Stimulated activated CD4-positive, alpha-beta T cell treated with anti-CD3 and anti-CD28 coated beads, Interleukin-15, amount 100 ng/mL, for 48 hours (primary cell): Measurements from ENCODE around the gene NIPAL4.
A peak's percentile ranks its signal among the peaks of the same experiment; 100 is the strongest.
"Not testable (repeated sequence)": the region's sequence is repeated elsewhere in the genome, so short reads cannot be mapped to it uniquely, and the experiment has no call there.

Experiments
- DNase-seq, 2 donors: peaks; one replicate each; pipeline ENCODE4 v3.0.0-alpha.2; 2020; ENCODE audit warnings: low read depth in 2 of 2

The NIPAL4 gene

GRCh38 chr5:157463621-157464518 is 3.9 kb downstream of the NIPAL4 start:
- no peak for DNase-seq

GRCh38 chr5:157464519-157465171 is 4.6 kb downstream of the NIPAL4 start:
- DNase-seq: peak; percentile 54 to 71

GRCh38 chr5:157468293-157468965 is 8.4 kb downstream of the NIPAL4 start:
- no peak for DNase-seq

- no peak for DNase-seq
These were observed 9.1 kb downstream of the NIPAL4 start for GRCh38 chr5:157469073-157469472.

DNA sequence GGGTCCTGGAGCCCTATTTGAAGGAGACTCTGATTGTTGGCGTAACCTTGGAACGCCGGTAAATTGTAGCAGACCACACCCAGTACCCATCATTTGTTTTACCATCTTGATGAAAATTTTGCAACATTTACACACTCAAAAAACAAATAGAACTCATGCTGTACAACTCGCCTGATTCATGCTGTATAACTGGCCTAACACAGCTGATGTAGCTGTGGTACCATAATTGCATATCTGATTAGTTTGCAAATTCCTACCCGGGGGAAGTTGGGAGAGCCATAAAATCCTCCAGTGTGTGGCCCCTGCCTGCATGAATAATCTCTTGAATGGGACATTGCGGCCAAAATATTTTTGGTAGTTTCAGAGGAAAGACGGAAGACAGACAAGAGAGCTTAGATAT is 9.7 kb downstream of the NIPAL4 start:
- DNase-seq: no peak

DNA sequence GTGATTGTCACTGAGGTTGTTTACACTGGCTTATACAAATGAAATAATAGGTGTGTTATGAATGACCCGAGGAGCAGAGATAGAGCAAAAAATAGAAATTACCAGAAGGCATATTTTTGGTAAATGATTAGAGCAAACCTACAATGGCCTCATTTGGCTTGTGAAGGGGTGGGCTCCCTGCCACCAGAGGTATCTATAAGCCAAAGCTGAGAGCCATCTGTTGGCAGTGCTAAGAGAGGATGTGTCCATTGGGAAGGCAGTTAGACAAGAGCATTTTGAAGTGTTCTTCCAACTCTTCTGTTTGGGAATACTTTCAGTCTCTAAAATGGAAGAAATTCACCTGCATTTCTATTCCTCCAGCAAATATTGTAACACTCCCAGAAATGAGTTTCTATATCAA is 10.6 kb downstream of the NIPAL4 start:
- no peak for DNase-seq

GRCh38 chr5:157471709-157472108 is 11.7 kb downstream of the NIPAL4 start:
- no peak for DNase-seq

GRCh38 chr5:157473383-157474320 is 13.6 kb downstream of the NIPAL4 start:
- no peak for DNase-seq

GRCh38 chr5:157475432-157475831 is 15.4 kb downstream of the NIPAL4 start:
- DNase-seq: no peak

GRCh38 chr5:157476702-157477408 is 16.8 kb downstream of the NIPAL4 start:
- DNase-seq: no peak

- no peak for DNase-seq
These were observed 17.9 kb downstream of the NIPAL4 start for GRCh38 chr5:157477814-157478494.

DNA sequence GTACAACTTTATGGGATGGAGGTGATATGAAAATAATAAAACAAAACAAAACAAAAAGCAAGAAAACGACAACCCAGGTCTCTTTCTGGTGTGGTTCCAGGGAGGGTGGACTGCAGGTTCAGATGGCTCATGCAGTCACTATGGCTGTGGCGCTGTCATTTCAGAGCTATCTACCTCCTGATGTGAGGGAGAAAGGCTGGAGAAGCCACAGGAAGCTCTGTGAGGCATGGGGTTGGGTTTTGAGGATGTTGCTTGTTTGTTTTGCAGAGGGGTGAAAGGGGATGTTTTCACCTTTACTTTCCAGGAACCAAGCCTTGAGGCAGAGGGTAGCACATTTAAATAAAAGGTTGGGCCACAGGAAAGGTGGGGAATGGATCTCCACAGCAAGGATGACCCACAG is 18.7 kb downstream of the NIPAL4 start:
- no peak for DNase-seq

DNA sequence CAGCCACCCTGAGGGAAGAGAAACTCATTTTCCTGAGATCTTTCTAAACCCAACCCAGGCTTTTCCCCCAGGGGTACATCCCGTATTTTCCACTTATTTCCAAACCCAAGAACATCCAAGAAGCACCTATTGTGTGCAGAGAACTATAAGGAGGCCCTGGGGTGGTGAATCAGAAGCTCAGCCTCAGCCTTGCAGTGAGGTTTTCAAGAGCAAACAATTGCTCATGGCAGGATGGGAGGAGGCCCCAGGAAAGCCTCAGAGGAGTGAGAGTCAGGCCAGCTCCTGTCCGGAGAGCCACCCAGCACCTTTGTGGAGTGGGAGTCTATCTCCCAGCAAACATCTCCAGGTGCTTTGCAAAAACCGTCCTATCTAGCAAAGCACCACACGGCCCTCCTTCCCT is 19.2 kb downstream of the NIPAL4 start:
- no peak for DNase-seq

- DNase-seq: no peak
These were observed 19.8 kb downstream of the NIPAL4 start for GRCh38 chr5:157479612-157480510.

DNA sequence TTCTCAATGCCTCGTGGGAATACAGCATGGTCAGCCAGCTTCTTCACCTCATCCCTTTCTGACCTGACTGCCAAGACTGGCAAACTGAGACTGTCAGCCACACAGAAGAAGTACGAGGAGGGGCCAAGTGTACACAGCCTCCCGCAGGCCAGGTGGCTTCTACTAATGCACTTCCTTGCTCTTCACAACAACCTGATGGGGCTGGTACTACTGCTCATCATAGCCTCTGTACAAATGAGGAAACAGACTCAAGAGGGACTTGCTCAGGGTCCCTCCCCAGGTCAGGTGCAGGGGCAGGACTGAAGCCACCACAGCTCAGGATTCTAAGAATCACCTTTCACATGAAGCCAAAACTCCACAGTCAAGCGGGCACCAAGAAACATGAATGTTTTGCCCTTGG is 21.3 kb downstream of the NIPAL4 start:
- DNase-seq: no peak

GRCh38 chr5:157481666-157482065 is 21.7 kb downstream of the NIPAL4 start:
- DNase-seq: no peak

DNA sequence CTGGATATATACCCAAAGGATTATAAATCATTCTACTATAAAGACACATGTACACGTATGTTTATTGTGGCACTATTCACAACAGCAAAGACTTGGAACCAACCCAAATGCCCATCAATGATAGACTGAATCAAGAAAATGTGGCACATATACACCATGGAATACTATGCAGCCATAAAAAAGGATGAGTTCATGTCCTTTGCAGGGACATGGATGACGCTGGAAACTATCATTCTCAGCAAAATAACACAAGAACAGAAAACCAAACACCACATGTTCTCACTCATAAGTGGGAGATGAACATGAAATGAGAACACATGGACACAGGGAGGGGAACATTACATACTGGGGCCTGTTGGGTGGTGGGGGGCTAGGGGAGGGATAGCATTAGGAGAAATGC is 22.7 kb downstream of the NIPAL4 start:
- DNase-seq: not testable (repeated sequence)

GRCh38 chr5:157484768-157485167 is 24.8 kb downstream of the NIPAL4 start:
- DNase-seq: no peak

DNA sequence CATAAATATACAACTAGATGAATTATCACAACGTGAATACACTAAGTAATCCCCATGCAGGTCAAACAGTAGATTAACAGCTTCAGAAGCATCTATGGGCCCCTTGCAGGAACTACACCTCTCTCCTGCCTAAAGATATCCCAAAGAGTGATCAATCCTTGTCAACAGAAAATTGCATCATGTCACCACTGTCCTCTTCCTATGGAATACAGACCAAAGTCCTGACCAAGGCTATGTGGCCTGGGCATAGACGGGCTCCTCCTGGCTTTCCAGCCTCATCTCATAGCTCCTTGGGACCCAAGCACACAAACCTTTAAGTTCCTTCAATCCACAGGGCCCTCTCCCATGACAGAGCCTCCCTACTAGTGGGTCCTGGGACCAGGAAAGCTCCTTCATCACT is 25.3 kb downstream of the NIPAL4 start:
- DNase-seq: no peak
